NCI-H2227 (cell line): ENCODE data around the gene SLC5A10.

Experiments
- DNase-seq: peaks from one replicate; lab custom pipeline; 2025; ENCODE audit not compliant: unreplicated experiment; lab: John Stamatoyannopoulos, UW

Gene SLC5A10

GRCh38 chr17:19001907-19002590 lies 50.1 kb downstream of the SLC5A10 start:
- no peak for DNase-seq

GRCh38 chr17:19002805-19003542 lies 51.0 kb downstream of the SLC5A10 start:
- DNase-seq, result no peak

GRCh38 chr17:19003543-19004420 lies 51.8 kb downstream of the SLC5A10 start:
- peak; percentile 66 for DNase-seq

GRCh38 chr17:19004421-19005136 lies 52.6 kb downstream of the SLC5A10 start, which contains the start of gene FAM83G:
TSS of gene FAM83G (minus strand) at chr17:19004764. CDS start at chr17:19004041, 723 bp downstream.
- DNase-seq, result peak; percentile 61

GRCh38 chr17:19005137-19005773 lies 53.3 kb downstream of the SLC5A10 start:
- no peak for DNase-seq

- DNase-seq, result no peak
Measured at GRCh38 chr17:19005789-19006430, 53.9 kb downstream of the SLC5A10 start.

GRCh38 chr17:19006698-19007097 lies 54.7 kb downstream of the SLC5A10 start:
- DNase-seq, result no peak

GRCh38 chr17:19009970-19010369 lies 58.0 kb downstream of the SLC5A10 start:
- DNase-seq, result no peak

- no peak for DNase-seq
Measured at GRCh38 chr17:19010729-19011505, 59.0 kb downstream of the SLC5A10 start.

GRCh38 chr17:19011581-19011980 lies 59.6 kb downstream of the SLC5A10 start:
- no peak for DNase-seq

GRCh38 chr17:19012171-19013080 lies 60.5 kb downstream of the SLC5A10 start:
- DNase-seq, result no peak

GRCh38 chr17:19013226-19013625 lies 61.3 kb downstream of the SLC5A10 start:
- DNase-seq, result no peak

- DNase-seq, result no peak
Measured at GRCh38 chr17:19013806-19014627, 62.1 kb downstream of the SLC5A10 start.

GRCh38 chr17:19014628-19015215 lies 62.8 kb downstream of the SLC5A10 start:
- DNase-seq, result no peak

- no peak for DNase-seq
Measured at GRCh38 chr17:19015428-19015827, 63.5 kb downstream of the SLC5A10 start.

GRCh38 chr17:19016297-19016696 lies 64.3 kb downstream of the SLC5A10 start:
- no peak for DNase-seq

GRCh38 chr17:19016881-19017280 lies 64.9 kb downstream of the SLC5A10 start:
- DNase-seq, result no peak
